Kidney tubule cell (primary cell): ENCODE measurements around the gene CELF5.
"Not testable (repeated sequence)": the region's sequence is repeated elsewhere in the genome, so short reads cannot be mapped to it uniquely, and the experiment has no call there.

ENCODE experiments used
- DNase-seq: peaks from one replicate; pipeline ENCODE4 v3.0.0-alpha.2; 2018; ENCODE audit warnings: low spot score

The CELF5 gene

GRCh38 chr19:3190470-3190770 lies 34.0 kb upstream of the CELF5 start:
- no peak for DNase-seq

- no peak for DNase-seq
These were observed 33.3 kb upstream of the CELF5 start for GRCh38 chr19:3190921-3191805.

GRCh38 chr19:3191806-3192104 lies 32.7 kb upstream of the CELF5 start:
- DNase-seq: not testable (repeated sequence)

- DNase-seq: no peak
These were observed 32.2 kb upstream of the CELF5 start for GRCh38 chr19:3192228-3192635.

- DNase-seq: no peak
These were observed 31.8 kb upstream of the CELF5 start for GRCh38 chr19:3192684-3193083.

- DNase-seq: no peak
These were observed 31.0 kb upstream of the CELF5 start for GRCh38 chr19:3193256-3194105.

GRCh38 chr19:3194106-3195087 lies 30.1 kb upstream of the CELF5 start:
- DNase-seq: no peak

GRCh38 chr19:3196064-3196932 lies 28.2 kb upstream of the CELF5 start:
- no peak for DNase-seq

GRCh38 chr19:3196933-3197205 lies 27.6 kb upstream of the CELF5 start:
- DNase-seq: no peak

- no peak for DNase-seq
These were observed 25.4 kb upstream of the CELF5 start for GRCh38 chr19:3198901-3199700.

- DNase-seq: no peak
These were observed 23.3 kb upstream of the CELF5 start for GRCh38 chr19:3201072-3201700.

GRCh38 chr19:3201911-3202310 lies 22.6 kb upstream of the CELF5 start:
- DNase-seq: no peak

- DNase-seq: no peak
These were observed 22.1 kb upstream of the CELF5 start for GRCh38 chr19:3202346-3202745.

- not testable (repeated sequence) for DNase-seq
These were observed 21.6 kb upstream of the CELF5 start for GRCh38 chr19:3202895-3203294.

- DNase-seq: no peak
These were observed 20.4 kb upstream of the CELF5 start for GRCh38 chr19:3203805-3204645.

- DNase-seq: no peak
These were observed 19.7 kb upstream of the CELF5 start for GRCh38 chr19:3204646-3205275.

GRCh38 chr19:3206216-3206953 lies 18.1 kb upstream of the CELF5 start:
- DNase-seq: no peak
